ENCODE data around the gene CHRDL2. TPM values are rescaled to one million over a fixed set of nuclear protein-coding genes. Genes with fewer than 3 reads are reported as not detected.

CHRDL2 gene
- total and polyA plus RNA-seq, 2 experiments from 2014 or later = not detected

DNA sequence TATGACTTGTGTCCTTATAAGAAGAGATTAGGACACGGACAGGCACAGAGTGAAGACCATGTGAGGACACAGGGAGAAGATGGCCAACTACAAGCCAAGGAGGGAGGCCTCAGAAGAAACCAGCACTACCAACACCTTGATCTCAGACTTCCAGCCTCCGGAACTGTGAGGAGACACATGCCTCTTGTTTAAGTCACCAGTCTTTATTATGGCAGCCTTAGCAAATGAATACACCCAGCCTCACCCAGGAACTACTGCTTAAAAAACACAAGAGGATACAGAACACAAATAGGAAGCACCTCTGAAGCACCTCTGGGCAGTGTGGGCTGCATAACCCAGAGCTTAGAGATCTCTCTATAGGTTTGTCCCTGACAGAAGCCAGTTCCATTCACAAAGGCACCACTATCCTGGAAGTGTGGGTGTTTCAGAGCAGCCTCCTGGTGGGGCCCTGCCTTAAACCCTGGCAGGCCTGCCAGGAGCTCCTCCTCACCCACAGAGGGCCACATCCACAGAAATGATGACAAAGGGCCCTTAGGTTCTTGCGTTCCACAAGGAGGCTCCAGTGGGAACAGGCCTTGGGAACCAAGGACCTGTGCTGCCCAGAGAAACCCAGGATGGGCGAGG lies 58.8 kb downstream of the CHRDL2 start:
- Histone ChIP-seq H3K4me1 (ENCODE audit: insufficient read depth) (peaks cover 26% of the 10 kb centered on the region), H3K27ac (peak overlapping the region; percentile 98), H3K4me2 (ENCODE audit: unreplicated experiment) (peak overlapping the region; percentile 24), H4K20me1 (ENCODE audit: insufficient read depth) (no peaks in the 10 kb centered on the region), H3K9me3 (ENCODE audit: low read depth) (no peaks in the 10 kb centered on the region), H3K79me2 (ENCODE audit: insufficient read depth) (no peaks in the 10 kb centered on the region), H2AFZ (peak overlapping the region; percentile 36; the same call in 1 of the 2 replicates), H3K4me3 (no peak overlapping the region), H3K36me3 (ENCODE audit: low read depth) (no peaks in the 10 kb centered on the region), H3F3A (ENCODE audit: insufficient read depth) (peaks cover 22% of the 10 kb centered on the region), H3K9ac (peak overlapping the region; percentile 81), H3K9me2 (ENCODE audit: insufficient read depth) (no peaks in the 10 kb centered on the region), H3K27me3 (replicated peaks; ENCODE audit: insufficient read depth) (no peaks in the 10 kb centered on the region)
- WGBS, 2 experiments (ENCODE audit: low coverage in 1 of 2, low lambda C conversion rate in 2 of 2, missing lambda C conversion rate in 2 of 2) = 68 to 85% methylated on average over 4 of the region's 4 CpGs
- in situ Hi-C loops (cut with MboI) = no loop called here
- TF ChIP-seq EZH2 (IDR thresholded peaks at IDR 0.05; ENCODE audit: insufficient read depth, poor library complexity, severe bottlenecking) (no peak), EZH2phosphoT487 (IDR thresholded peaks at IDR 0.05; ENCODE audit: insufficient read depth, low read depth) (no peak)
- DNase-seq = peak; percentile 60

DNA sequence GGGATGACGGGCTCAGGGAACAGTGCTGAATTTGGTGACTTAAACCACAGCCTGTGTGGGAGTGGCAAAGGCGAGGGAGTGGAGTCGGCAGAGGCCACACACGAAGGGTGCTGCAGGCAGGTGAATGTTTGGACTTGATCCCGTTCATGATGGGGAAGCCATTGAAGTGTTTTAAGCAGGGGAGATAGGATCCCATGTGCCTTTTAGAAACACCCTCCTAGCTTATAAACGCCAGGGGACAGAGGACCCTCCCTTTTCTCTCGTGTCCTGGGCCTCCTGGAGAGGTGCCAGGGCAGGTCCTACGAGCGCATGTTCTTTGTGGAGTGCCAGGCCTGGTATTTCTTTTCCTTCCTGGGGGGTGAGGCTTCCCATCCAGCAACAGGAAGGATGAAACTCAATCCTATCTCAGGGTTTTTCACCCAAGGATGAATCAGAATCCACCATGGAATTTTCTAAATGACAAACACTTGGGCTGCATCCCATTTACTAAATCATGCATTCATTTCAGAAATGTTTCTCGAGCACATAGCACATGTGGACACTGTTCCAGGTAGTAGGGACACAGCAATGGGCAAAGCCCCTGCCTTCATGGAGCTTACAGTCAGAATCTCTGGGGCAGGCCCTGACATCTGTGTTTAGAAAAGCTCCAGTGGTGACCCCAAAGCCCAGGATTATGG lies 59.6 kb downstream of the CHRDL2 start:
- in situ Hi-C loops (cut with MboI) = no loop called here
- Histone ChIP-seq H3K4me1 (ENCODE audit: insufficient read depth) (peaks cover 26% of the 10 kb centered on the region), H4K20me1 (ENCODE audit: insufficient read depth) (no peaks in the 10 kb centered on the region), H3K9me3 (ENCODE audit: low read depth) (no peaks in the 10 kb centered on the region), H3K9ac (peak overlapping the region; percentile 81), H2AFZ (0 out of 2 replicates have a peak overlapping the region, but pooled peaks have one; percentile 36), H3K36me3 (ENCODE audit: low read depth) (no peaks in the 10 kb centered on the region), H3F3A (ENCODE audit: insufficient read depth) (peaks cover 22% of the 10 kb centered on the region), H3K9me2 (ENCODE audit: insufficient read depth) (no peaks in the 10 kb centered on the region), H3K4me3 (no peak overlapping the region), H3K27ac (peak overlapping the region; percentile 98), H3K27me3 (replicated peaks; ENCODE audit: insufficient read depth) (no peaks in the 10 kb centered on the region), H3K79me2 (ENCODE audit: insufficient read depth) (no peaks in the 10 kb centered on the region), H3K4me2 (ENCODE audit: unreplicated experiment) (peak overlapping the region; percentile 24)
- peak; percentile 72 for DNase-seq
- WGBS, 2 experiments (ENCODE audit: low coverage in 1 of 2, low lambda C conversion rate in 2 of 2, missing lambda C conversion rate in 2 of 2) = 78 to 79% methylated on average over 10 of the region's 10 CpGs
- TF ChIP-seq EZH2 (IDR thresholded peaks at IDR 0.05; ENCODE audit: insufficient read depth, poor library complexity, severe bottlenecking) (no peak), EZH2phosphoT487 (IDR thresholded peaks at IDR 0.05; ENCODE audit: insufficient read depth, low read depth) (no peak)

DNA sequence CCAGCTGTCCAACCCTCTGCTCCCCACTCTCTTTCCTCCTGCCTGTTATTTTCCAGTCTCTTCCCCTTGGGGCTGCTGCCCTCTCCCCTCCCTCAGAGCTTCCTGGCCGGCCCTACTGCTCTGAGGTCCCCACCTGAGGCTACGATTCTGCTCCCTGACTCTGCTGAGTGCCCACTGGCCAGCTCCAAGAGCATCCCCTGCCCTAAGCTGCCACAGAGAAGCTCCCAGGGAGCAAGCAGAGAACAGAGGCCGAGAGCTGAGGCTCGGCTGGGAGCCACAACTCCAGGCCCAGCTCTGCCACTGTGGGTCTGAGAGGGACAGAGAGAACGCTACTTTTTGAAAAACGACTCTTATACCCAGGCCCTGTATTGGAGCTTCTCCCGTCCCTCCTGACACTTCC lies 61.1 kb downstream of the CHRDL2 start:
- in situ Hi-C loops (cut with MboI) = no loop called here

DNA sequence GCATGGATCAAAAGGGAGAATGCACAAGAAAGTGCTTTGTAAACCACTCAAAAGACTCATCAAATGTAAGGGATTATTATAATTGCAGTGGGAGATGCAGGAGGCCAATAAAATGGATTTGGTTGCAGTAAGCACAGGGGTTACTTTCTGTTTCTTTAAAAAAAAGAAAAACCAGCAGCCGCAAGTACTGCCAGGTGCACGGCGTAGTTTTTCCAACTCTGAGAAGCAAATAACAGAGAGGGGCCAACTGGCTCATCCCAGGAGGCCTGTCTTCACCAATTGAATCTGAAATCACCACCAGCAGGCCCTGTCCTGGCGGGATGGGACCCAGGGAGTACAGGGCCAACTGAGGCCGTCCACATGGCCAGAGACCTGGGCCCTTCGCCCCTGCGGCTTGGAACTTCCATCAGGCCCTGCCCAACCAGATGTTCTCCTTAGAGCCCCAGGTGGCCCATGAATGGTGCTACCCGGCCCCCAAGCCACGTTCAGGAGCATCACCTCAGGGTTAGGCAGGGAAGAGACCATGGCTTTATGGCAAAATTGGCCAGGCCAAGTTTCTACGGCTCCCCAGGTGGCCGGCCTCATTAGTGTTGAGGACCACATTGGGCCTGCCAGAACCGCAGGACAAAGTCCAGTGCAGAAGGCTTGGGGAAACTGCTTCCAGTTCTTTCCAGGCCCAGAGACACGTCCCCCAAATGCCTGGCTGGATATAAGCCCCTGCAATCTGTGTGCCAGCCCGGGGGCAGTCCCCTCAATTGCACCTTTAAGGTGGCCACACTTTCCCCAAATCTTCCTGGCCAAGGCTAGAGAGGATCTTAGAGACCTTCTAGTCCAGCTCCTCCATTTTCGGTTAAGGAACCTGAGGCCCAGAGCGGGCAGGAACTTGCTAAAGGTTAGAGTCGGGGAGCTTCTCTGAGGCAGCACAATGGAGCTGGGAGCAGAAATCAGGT lies 61.7 kb downstream of the CHRDL2 start:
- H3K4me1 ChIP-seq (ENCODE audit: insufficient read depth) = peaks cover 26% of the 10 kb centered on the region
- H3K79me2 ChIP-seq (ENCODE audit: insufficient read depth) = no peaks in the 10 kb centered on the region
- no peak overlapping the region for H3K9ac ChIP-seq
- H2AFZ ChIP-seq = no peak overlapping the region
- TF ChIP-seq EZH2 (IDR thresholded peaks at IDR 0.05; ENCODE audit: insufficient read depth, poor library complexity, severe bottlenecking) (no peak), EZH2phosphoT487 (IDR thresholded peaks at IDR 0.05; ENCODE audit: insufficient read depth, low read depth) (no peak)
- H3K4me3 ChIP-seq = no peak overlapping the region
- no peak for DNase-seq
- no peaks in the 10 kb centered on the region for H3K9me2 ChIP-seq (ENCODE audit: insufficient read depth)
- H3K27ac ChIP-seq = no peak overlapping the region
- H4K20me1 ChIP-seq (ENCODE audit: insufficient read depth) = no peaks in the 10 kb centered on the region
- peaks cover 18% of the 10 kb centered on the region for H3F3A ChIP-seq (ENCODE audit: insufficient read depth)
- H3K36me3 ChIP-seq (ENCODE audit: low read depth) = no peaks in the 10 kb centered on the region
- no peaks in the 10 kb centered on the region for H3K27me3 ChIP-seq (replicated peaks; ENCODE audit: insufficient read depth)
- in situ Hi-C loops (cut with MboI) = no loop called here
- no peaks in the 10 kb centered on the region for H3K9me3 ChIP-seq (ENCODE audit: low read depth)
- no peak overlapping the region for H3K4me2 ChIP-seq (ENCODE audit: unreplicated experiment)
- WGBS, 2 experiments (ENCODE audit: low coverage in 1 of 2, low lambda C conversion rate in 2 of 2, missing lambda C conversion rate in 2 of 2) = 91 to 94% methylated on average over 17 of the region's 17 CpGs

More for the DNA sequence above, 61.1 kb downstream of the CHRDL2 start:
- Histone ChIP-seq H3K4me2 (ENCODE audit: unreplicated experiment) (no peak overlapping the region), H4K20me1 (ENCODE audit: insufficient read depth) (no peaks in the 10 kb centered on the region), H3F3A (ENCODE audit: insufficient read depth) (peaks cover 22% of the 10 kb centered on the region), H3K9ac (no peak overlapping the region), H3K27me3 (replicated peaks; ENCODE audit: insufficient read depth) (no peaks in the 10 kb centered on the region), H3K36me3 (ENCODE audit: low read depth) (no peaks in the 10 kb centered on the region), H3K9me2 (ENCODE audit: insufficient read depth) (no peaks in the 10 kb centered on the region), H3K4me1 (ENCODE audit: insufficient read depth) (peaks cover 26% of the 10 kb centered on the region), H3K9me3 (ENCODE audit: low read depth) (no peaks in the 10 kb centered on the region), H3K79me2 (ENCODE audit: insufficient read depth) (no peaks in the 10 kb centered on the region), H2AFZ (no peak overlapping the region), H3K4me3 (no peak overlapping the region), H3K27ac (no peak overlapping the region)
- no peak for DNase-seq
- 94 to 96% methylated on average over 7 of the region's 7 CpGs for WGBS, 2 experiments (ENCODE audit: low coverage in 1 of 2, low lambda C conversion rate in 2 of 2, missing lambda C conversion rate in 2 of 2)
- TF ChIP-seq EZH2phosphoT487 (IDR thresholded peaks at IDR 0.05; ENCODE audit: insufficient read depth, low read depth) (no peak), EZH2 (IDR thresholded peaks at IDR 0.05; ENCODE audit: insufficient read depth, poor library complexity, severe bottlenecking) (no peak)

Data from GM23248 (cell line).